Measurements from ENCODE around the gene SAMD13. TPM values are rescaled to one million over a fixed set of nuclear protein-coding genes. Genes with fewer than 3 reads are reported as not detected.

SAMD13 gene
- total RNA-seq, 1 experiment from 2014 or later = 0.59 TPM

DNA sequence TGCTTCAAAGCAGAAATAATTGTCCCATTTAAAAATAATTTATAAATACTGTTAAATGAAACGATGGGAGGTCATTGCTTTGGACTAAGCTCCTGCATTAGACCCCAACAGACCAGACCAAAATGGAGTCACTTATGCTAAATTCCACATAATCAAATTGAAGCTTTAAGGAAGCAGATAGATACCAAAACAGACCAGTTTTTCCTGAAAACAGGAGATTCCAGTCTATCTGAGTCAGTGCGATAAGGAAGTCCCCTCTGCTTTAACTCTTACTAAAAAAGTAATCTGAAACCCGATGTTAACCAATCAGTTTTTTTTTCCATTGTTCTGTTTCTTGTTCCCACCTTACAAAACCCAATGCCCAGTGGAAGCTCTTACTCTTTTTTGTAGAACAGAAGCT, 80.6 kb downstream of the SAMD13 start:
- no peaks in the 10 kb centered on the region for H3K36me3 ChIP-seq (ENCODE audit: control insufficient read depth, insufficient read depth, low read length)
- TF ChIP-seq, protein P1, sequence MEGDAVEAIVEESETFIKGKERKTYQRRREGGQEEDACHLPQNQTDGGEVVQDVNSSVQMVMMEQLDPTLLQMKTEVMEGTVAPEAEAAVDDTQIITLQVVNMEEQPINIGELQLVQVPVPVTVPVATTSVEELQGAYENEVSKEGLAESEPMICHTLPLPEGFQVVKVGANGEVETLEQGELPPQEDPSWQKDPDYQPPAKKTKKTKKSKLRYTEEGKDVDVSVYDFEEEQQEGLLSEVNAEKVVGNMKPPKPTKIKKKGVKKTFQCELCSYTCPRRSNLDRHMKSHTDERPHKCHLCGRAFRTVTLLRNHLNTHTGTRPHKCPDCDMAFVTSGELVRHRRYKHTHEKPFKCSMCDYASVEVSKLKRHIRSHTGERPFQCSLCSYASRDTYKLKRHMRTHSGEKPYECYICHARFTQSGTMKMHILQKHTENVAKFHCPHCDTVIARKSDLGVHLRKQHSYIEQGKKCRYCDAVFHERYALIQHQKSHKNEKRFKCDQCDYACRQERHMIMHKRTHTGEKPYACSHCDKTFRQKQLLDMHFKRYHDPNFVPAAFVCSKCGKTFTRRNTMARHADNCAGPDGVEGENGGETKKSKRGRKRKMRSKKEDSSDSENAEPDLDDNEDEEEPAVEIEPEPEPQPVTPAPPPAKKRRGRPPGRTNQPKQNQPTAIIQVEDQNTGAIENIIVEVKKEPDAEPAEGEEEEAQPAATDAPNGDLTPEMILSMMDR (IDR thresholded peaks at IDR 0.05; ENCODE audit: insufficient read depth in 1 of 2, low read depth in 1 of 2, low read length in 1 of 2, severe bottlenecking in 1 of 2, unreplicated experiment in 1 of 2) = no peak
- Mint-ChIP-seq H3K27ac (ENCODE audit: unreplicated experiment) (no peak overlapping the region), H3K4me1 (ENCODE audit: low read depth, unreplicated experiment) (no peaks in the 10 kb centered on the region), H3K4me3 (ENCODE audit: unreplicated experiment) (no peak overlapping the region), H3K9me3 (ENCODE audit: unreplicated experiment) (no peaks in the 10 kb centered on the region), H3K27me3 (ENCODE audit: insufficient read depth, unreplicated experiment) (no peaks in the 10 kb centered on the region), H3K36me3 (ENCODE audit: insufficient read depth, unreplicated experiment) (no peaks in the 10 kb centered on the region)
- no peak overlapping the region for H3K4me3 ChIP-seq (ENCODE audit: low read depth, low read length)
- no peaks in the 10 kb centered on the region for H3K9me3 ChIP-seq
- intact Hi-C loops (cut with micrococcal nuclease; ENCODE audit: unreplicated experiment) = no loop called here
- POLR2A ChIA-PET = no interaction called here
- CTCF ChIA-PET = interaction anchor here (0.6 kb wide), 1 partner anchor 127 kb away, joined by 3 read pairs; no protein-coding TSS in a partner anchor
- no TSS peak for BruUV-seq (replicated peaks)
- no peaks in the 10 kb centered on the region for H3K4me1 ChIP-seq
- no peaks in the 10 kb centered on the region for H3K27me3 ChIP-seq (replicated peaks; ENCODE audit: control insufficient read depth, insufficient read depth, low read length)
- no peak for DNase-seq

DNA sequence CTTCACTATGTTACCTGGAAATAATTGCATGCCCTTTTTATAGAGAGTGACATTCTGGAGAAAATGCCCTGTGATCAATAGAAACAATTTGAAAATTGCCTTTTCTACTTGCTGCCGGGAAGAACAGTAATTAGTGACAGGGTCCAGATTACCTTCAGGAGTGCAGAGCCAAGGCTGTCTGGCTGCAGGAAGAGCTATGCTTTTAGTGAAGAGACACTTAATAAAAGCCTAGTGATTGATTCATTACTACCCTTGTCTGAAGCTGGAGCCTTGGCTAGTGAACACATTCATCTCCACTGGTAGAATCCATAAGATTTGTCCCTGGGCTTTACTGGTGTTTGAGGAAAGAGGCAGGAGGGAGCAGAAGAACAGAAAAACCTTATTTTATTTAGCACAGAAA, 83.8 kb downstream of the SAMD13 start:
- POLR2A ChIA-PET = no interaction called here
- no peaks in the 10 kb centered on the region for H3K36me3 ChIP-seq (ENCODE audit: control insufficient read depth, insufficient read depth, low read length)
- BruUV-seq (replicated peaks) = no TSS peak
- H3K36me3 Mint-ChIP-seq (ENCODE audit: insufficient read depth, unreplicated experiment) = no peaks in the 10 kb centered on the region
- H3K9me3 Mint-ChIP-seq (ENCODE audit: unreplicated experiment) = no peaks in the 10 kb centered on the region
- no peak overlapping the region for H3K4me3 ChIP-seq (ENCODE audit: low read depth, low read length)
- no peaks in the 10 kb centered on the region for H3K27me3 ChIP-seq (replicated peaks; ENCODE audit: control insufficient read depth, insufficient read depth, low read length)
- H3K27ac Mint-ChIP-seq (ENCODE audit: unreplicated experiment) = no peak overlapping the region
- intact Hi-C loops (cut with micrococcal nuclease; ENCODE audit: unreplicated experiment) = no loop called here
- no peak overlapping the region for H3K4me3 Mint-ChIP-seq (ENCODE audit: unreplicated experiment)
- CTCF ChIA-PET = no interaction called here
- no peaks in the 10 kb centered on the region for H3K4me1 ChIP-seq
- no peak for DNase-seq
- TF ChIP-seq, protein P1 (IDR thresholded peaks at IDR 0.05; ENCODE audit: insufficient read depth in 1 of 2, low read depth in 1 of 2, low read length in 1 of 2, severe bottlenecking in 1 of 2, unreplicated experiment in 1 of 2) = no peak
- H3K27me3 Mint-ChIP-seq (ENCODE audit: insufficient read depth, unreplicated experiment) = no peaks in the 10 kb centered on the region
- H3K4me1 Mint-ChIP-seq (ENCODE audit: low read depth, unreplicated experiment) = no peaks in the 10 kb centered on the region
- no peaks in the 10 kb centered on the region for H3K9me3 ChIP-seq

DNA sequence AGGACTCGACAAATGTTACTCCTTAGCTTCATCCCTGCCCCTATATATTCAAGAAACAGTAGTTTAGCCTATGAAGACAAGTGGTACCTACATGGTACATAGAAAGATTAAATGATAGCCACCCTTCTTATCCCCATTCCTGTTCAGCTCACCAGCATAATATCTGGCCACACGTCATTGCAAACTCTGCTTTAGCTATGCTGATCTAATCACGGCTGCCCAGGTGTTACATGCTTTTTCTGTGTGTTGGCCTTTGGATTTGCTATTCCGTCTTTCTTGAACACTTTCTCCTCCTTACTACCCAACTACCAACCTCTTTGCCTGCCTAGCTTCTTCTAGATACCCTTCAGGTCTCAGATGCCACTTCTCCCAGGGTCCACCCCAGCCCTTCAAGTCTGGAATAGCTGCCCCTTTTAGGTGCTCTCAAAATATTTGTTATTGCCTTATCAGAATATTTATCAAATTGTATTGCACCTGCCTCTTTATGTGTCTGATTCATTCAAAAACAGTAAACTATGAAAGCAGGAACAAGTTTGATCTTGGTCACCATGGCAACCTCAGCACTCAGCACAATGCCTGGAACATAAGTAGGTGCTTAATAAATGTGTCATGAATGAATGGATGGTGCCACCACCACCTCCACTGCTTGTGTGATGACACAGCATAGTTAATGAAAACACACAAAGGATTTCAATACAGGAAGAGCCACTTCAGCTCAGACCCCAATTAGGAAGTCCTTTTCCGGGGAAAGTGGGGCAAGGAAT, 85.4 kb downstream of the SAMD13 start:
- Histone ChIP-seq H3K36me3 (ENCODE audit: control insufficient read depth, insufficient read depth, low read length) (no peaks in the 10 kb centered on the region), H3K4me3 (ENCODE audit: low read depth, low read length) (no peak overlapping the region), H3K27me3 (replicated peaks; ENCODE audit: control insufficient read depth, insufficient read depth, low read length) (no peaks in the 10 kb centered on the region), H3K9me3 (no peaks in the 10 kb centered on the region), H3K4me1 (no peaks in the 10 kb centered on the region)
- no peaks in the 10 kb centered on the region for H3K9me3 Mint-ChIP-seq (ENCODE audit: unreplicated experiment)
- no peaks in the 10 kb centered on the region for H3K27me3 Mint-ChIP-seq (ENCODE audit: insufficient read depth, unreplicated experiment)
- no peaks in the 10 kb centered on the region for H3K36me3 Mint-ChIP-seq (ENCODE audit: insufficient read depth, unreplicated experiment)
- no peaks in the 10 kb centered on the region for H3K4me1 Mint-ChIP-seq (ENCODE audit: low read depth, unreplicated experiment)
- POLR2A ChIA-PET = no interaction called here
- H3K27ac Mint-ChIP-seq (ENCODE audit: unreplicated experiment) = no peak overlapping the region
- intact Hi-C loops (cut with micrococcal nuclease; ENCODE audit: unreplicated experiment) = no loop called here
- no TSS peak for BruUV-seq (replicated peaks)
- TF ChIP-seq, protein P1 (IDR thresholded peaks at IDR 0.05; ENCODE audit: insufficient read depth in 1 of 2, low read depth in 1 of 2, low read length in 1 of 2, severe bottlenecking in 1 of 2, unreplicated experiment in 1 of 2) = no peak
- no peak overlapping the region for H3K4me3 Mint-ChIP-seq (ENCODE audit: unreplicated experiment)
- DNase-seq = no peak
- CTCF ChIA-PET = no interaction called here
